ENCODE data around the gene KIF5C. TPM values are rescaled to one million over a fixed set of nuclear protein-coding genes. Genes with fewer than 3 reads are reported as not detected.

Gene KIF5C
- total and polyA plus RNA-seq, 2 of the 13 experiments (the other 11 are each of a cell fraction or from before 2014, with no cell fraction given): 0.15 to 0.20 TPM

- no peaks in the 10 kb centered on the region for H3K36me3 ChIP-seq (replicated peaks in 1 of 2; ENCODE audit: control insufficient read depth in 1 of 2, insufficient read depth in 2 of 2, low read length in 2 of 2)
- in situ Hi-C loops (cut with HindIII; ENCODE audit: extremely low pct_ligation_motif_present, low pct_unique_long_range_greater_than_20kb) (no loop called here), intact Hi-C loops (cut with micrococcal nuclease; ENCODE audit: unreplicated experiment) (no loop called here)
- H3K27ac ChIP-seq (ENCODE audit: extremely low read length, insufficient read depth, low read length): no peak overlapping the region
- peak overlapping the region; percentile 46 for H3K4me2 ChIP-seq (ENCODE audit: low read depth, low read length)
- ChIA-PET POLR2A (no interaction called here), CTCF (ENCODE audit: low intra/inter-chr PET ratio, low total read pairs) (no interaction called here)
- H2AFZ ChIP-seq (ENCODE audit: low read length): no peak overlapping the region
- H3K4me1 ChIP-seq (ENCODE audit: insufficient read depth, low read length): no peaks in the 10 kb centered on the region
- H3K79me2 ChIP-seq (ENCODE audit: insufficient read depth, low read length): no peaks in the 10 kb centered on the region
- peak overlapping the region in 1 of 3 experiments; percentile 5; a peak in 1 of 6 replicates for H3K4me3 ChIP-seq (replicated peaks in 1 of 3; ENCODE audit: insufficient read depth in 1 of 3, low read depth in 2 of 3, low read length in 3 of 3)
- TF ChIP-seq ZBTB20 (CRISPR knock-in tag; IDR thresholded peaks at IDR 0.05; ENCODE audit: borderline replicate concordance, low read depth) (no peak), ZBTB33 (CRISPR knock-in tag; IDR thresholded peaks at IDR 0.05) (0 out of 2 replicates have a peak, but pooled peaks have one; percentile 18), ZFAT (CRISPR knock-in tag; conservative IDR thresholded peaks at IDR 0.05) (no peak)
- peaks cover 12% of the 10 kb centered on the region for H3K9me3 ChIP-seq (ENCODE audit: low read length)
- H3K27me3 ChIP-seq (ENCODE audit: control insufficient read depth in 1 of 2, insufficient read depth in 2 of 2, low read length in 2 of 2): peaks cover 2 to 43% of the 10 kb centered on the region in 2 experiments
- BruUV-seq (replicated peaks): no TSS peak
- ATAC-seq (peak; percentile 63), DNase-seq (ENCODE audit: low spot score) (no peak), FAIRE-seq (no peak)
- H3K9ac ChIP-seq (ENCODE audit: insufficient read depth, low read depth, low read length): no peak overlapping the region
- WGBS (ENCODE audit: low lambda C conversion rate): 47% methylated on average over 34 of the region's 34 CpGs
- H4K20me1 ChIP-seq (ENCODE audit: insufficient read depth, low read length): no peaks in the 10 kb centered on the region
Measured at GRCh38 chr2:148888003-148888501, 13.0 kb downstream of the KIF5C start.

GRCh38 chr2:148888986-148889385 lies 14.0 kb downstream of the KIF5C start:
- no peak overlapping the region for H3K4me3 ChIP-seq (replicated peaks in 1 of 3; ENCODE audit: insufficient read depth in 1 of 3, low read depth in 2 of 3, low read length in 3 of 3)
- H3K4me1 ChIP-seq (ENCODE audit: insufficient read depth, low read length): no peaks in the 10 kb centered on the region
- no peak for ATAC-seq
- no peak overlapping the region for H3K4me2 ChIP-seq (ENCODE audit: low read depth, low read length)
- H3K79me2 ChIP-seq (ENCODE audit: insufficient read depth, low read length): no peaks in the 10 kb centered on the region
- in situ Hi-C loops (cut with HindIII; ENCODE audit: extremely low pct_ligation_motif_present, low pct_unique_long_range_greater_than_20kb): no loop called here
- no peak overlapping the region for H2AFZ ChIP-seq (ENCODE audit: low read length)
- FAIRE-seq: no peak
- peaks cover 2 to 43% of the 10 kb centered on the region in 2 experiments for H3K27me3 ChIP-seq (ENCODE audit: control insufficient read depth in 1 of 2, insufficient read depth in 2 of 2, low read length in 2 of 2)
- no peaks in the 10 kb centered on the region for H4K20me1 ChIP-seq (ENCODE audit: insufficient read depth, low read length)
- POLR2A ChIA-PET: no interaction called here
- no peak overlapping the region for H3K9ac ChIP-seq (ENCODE audit: insufficient read depth, low read depth, low read length)
- H3K36me3 ChIP-seq (replicated peaks in 1 of 2; ENCODE audit: control insufficient read depth in 1 of 2, insufficient read depth in 2 of 2, low read length in 2 of 2): no peaks in the 10 kb centered on the region
- no peak for DNase-seq (ENCODE audit: low spot score)
- H3K9me3 ChIP-seq (ENCODE audit: low read length): peaks cover 18% of the 10 kb centered on the region
- no peak overlapping the region for H3K27ac ChIP-seq (ENCODE audit: extremely low read length, insufficient read depth, low read length)
- CTCF ChIA-PET (ENCODE audit: low intra/inter-chr PET ratio, low total read pairs): no interaction called here
- intact Hi-C loops (cut with micrococcal nuclease; ENCODE audit: unreplicated experiment): no loop called here
- BruUV-seq (replicated peaks): no TSS peak
- TF ChIP-seq MBNL3 (CRISPR knock-in tag; conservative IDR thresholded peaks at IDR 0.05) (no peak), ZNF44 (CRISPR knock-in tag; IDR thresholded peaks at IDR 0.05) (no peak), FOXP4 (CRISPR knock-in tag; IDR thresholded peaks at IDR 0.05) (no peak), ZNF275 (CRISPR knock-in tag; IDR thresholded peaks at IDR 0.05; ENCODE audit: borderline replicate concordance) (no peak), ATF4 (CRISPR knock-in tag; IDR thresholded peaks at IDR 0.05) (no peak), KDM6A (CRISPR knock-in tag; IDR thresholded peaks at IDR 0.05; ENCODE audit: low read depth) (no peak), JDP2 (CRISPR knock-in tag; IDR thresholded peaks at IDR 0.05; ENCODE audit: borderline replicate concordance) (no peak), IKZF1 (IDR thresholded peaks at IDR 0.05) (no peak), EEA1 (CRISPR knock-in tag; IDR thresholded peaks at IDR 0.05; ENCODE audit: borderline replicate concordance) (no peak), ZNF891 (CRISPR knock-in tag; IDR thresholded peaks at IDR 0.05) (no peak)
